Lung (tissue), 12 donors: ENCODE measurements around the gene COL25A1. TPM values are rescaled to one million over a fixed set of nuclear protein-coding genes. Genes with fewer than 3 reads are reported as not detected.

ENCODE experiments used
- ATAC-seq: fragments of 200-7000 bp; cut with Tn5 transposase; one replicate; pipeline ENCODE4 v1.9.1; 2020; ENCODE audit warnings: moderate number of reproducible peaks; ENCODE audit not compliant: insufficient read depth, low FRiP score
- DNase-seq, 3 donors: peaks; one replicate each; pipeline ENCODE4 v3.0.0-alpha.2; 2013 to 2017
- H3K27ac ChIP-seq, 2 donors: one replicate each; pipeline ENCODE4 v1.5.1; 2013; ENCODE audit warnings: mild to moderate bottlenecking in 2 of 2, moderate library complexity in 2 of 2, control low read depth in 1 of 2, inconsistent platforms in 1 of 2, low read depth in 1 of 2, low read length in 1 of 2
- H3K27me3 ChIP-seq, 3 donors: one replicate each; pipeline ENCODE4 v1.5.1; 2013; ENCODE audit warnings: low read length in 2 of 3; ENCODE audit not compliant: control insufficient read depth in 3 of 3, insufficient read depth in 3 of 3
- H3K36me3 ChIP-seq, 4 donors: one replicate each; pipeline ENCODE4 v1.5.1; 2013; ENCODE audit warnings: low read length in 4 of 4, mild to moderate bottlenecking in 1 of 4, moderate library complexity in 1 of 4; ENCODE audit not compliant: control insufficient read depth in 4 of 4, insufficient read depth in 4 of 4
- H3K4me1 ChIP-seq, 5 donors: one replicate each; pipeline ENCODE4 v1.5.1; 2013; ENCODE audit warnings: low read length in 5 of 5, mild to moderate bottlenecking in 2 of 5, moderate library complexity in 1 of 5; ENCODE audit not compliant: control insufficient read depth in 5 of 5, insufficient read depth in 5 of 5
- H3K4me3 ChIP-seq: one replicate; pipeline ENCODE4 v1.5.1; 2013; ENCODE audit warnings: mild to moderate bottlenecking, control low read depth, moderate library complexity
- H3K9ac ChIP-seq, 2 donors: one replicate each; pipeline ENCODE4 v1.5.1; 2013; ENCODE audit warnings: low read length in 2 of 2, control low read depth in 1 of 2; ENCODE audit not compliant: insufficient read depth in 1 of 2
- H3K9me3 ChIP-seq, 4 donors: one replicate each; pipeline ENCODE4 v1.5.1; 2013; ENCODE audit warnings: low read length in 3 of 4, mild to moderate bottlenecking in 1 of 4, moderate library complexity in 1 of 4; ENCODE audit not compliant: control insufficient read depth in 4 of 4, insufficient read depth in 3 of 4
- CTCF ChIP-seq: IDR thresholded peaks from 2 replicates; pipeline ENCODE4 v1.5.1; 2012; ENCODE audit warnings: mild to moderate bottlenecking; ENCODE audit errors: control extremely low read depth, extremely low read depth
- WGBS, 2 donors: extraction: QIAGEN DNeasy Blood & Tissue Kit; methylation state at CpG; one replicate each; pipeline ENCODE4 v1.1.7; 2013; 5-methylcytosine and 5-hydroxymethylcytosine counted together
- polyA plus RNA-seq, 2 donors: library from polyadenylated mRNA; stranded (reverse); fragments of 200-250 nt; gene quantifications; one replicate each; pipeline ENCODE4 v1.2.1, GENCODE V29; 2013
- total RNA-seq, 2 donors: library from RNA; depleted of rRNA in 1 of 2; stranded (reverse); fragments of >200 nt in 1 of 2; gene quantifications; one replicate each; pipeline ENCODE4 v1.2.1, GENCODE V29; 2014 to 2021
- donor health status: control.
- donor health status: control.
- donor health status: Bipolar disorder and iron deficiency.
- donor health status: healthy.
- donor health status: DM: yes; HTN: yes; CAD: no.

The COL25A1 gene
- total and polyA plus RNA-seq, 4 donors, result 0.06 to 3.5 (median 1.8) TPM

- Histone ChIP-seq H3K9me3 (no peaks in the 10 kb centered on the region), H3K4me1 (no peaks in the 10 kb centered on the region), H3K36me3 (no peaks in the 10 kb centered on the region), H3K27me3 (no peaks in the 10 kb centered on the region), H3K9ac (no peak overlapping the region), H3K27ac (no peak overlapping the region), H3K4me3 (no peak overlapping the region)
- TF ChIP-seq CTCF, result no peak
- ATAC-seq, result no peak
- WGBS, 2 donors, result 87 to 91% methylated on average over 1 of the region's 1 CpG
- no peak for DNase-seq
Observed at GRCh38 chr4:108820492-108821350, 481.7 kb downstream of the COL25A1 start.

DNA sequence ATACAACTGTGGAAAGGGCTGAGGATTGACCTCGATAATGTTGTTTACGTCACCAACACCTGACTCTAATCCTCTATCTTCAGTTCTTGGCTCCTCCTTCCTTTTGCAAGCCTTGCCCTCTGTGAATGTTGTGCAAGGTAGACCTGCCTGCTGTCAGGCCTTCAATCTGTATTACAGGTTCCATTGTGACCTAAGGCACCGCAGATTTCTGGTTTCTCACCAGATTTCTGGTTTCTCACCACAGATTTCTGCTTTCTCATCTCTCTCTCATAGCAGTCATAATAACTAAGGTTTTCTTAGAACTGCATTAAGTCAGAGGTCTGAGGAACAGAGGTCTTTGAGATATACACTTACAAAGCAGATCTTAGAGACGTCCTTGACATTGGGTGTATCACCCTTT lies 488.1 kb downstream of the COL25A1 start:
- no peak overlapping the region for H3K4me3 ChIP-seq
- H3K9ac ChIP-seq, result no peak overlapping the region
- 86 to 88% methylated on average over 4 of the region's 4 CpGs for WGBS, 2 donors
- no peak for TF ChIP-seq CTCF
- no peak for ATAC-seq
- H3K4me1 ChIP-seq, result no peaks in the 10 kb centered on the region
- no peaks in the 10 kb centered on the region for H3K36me3 ChIP-seq
- H3K27ac ChIP-seq, result no peak overlapping the region
- DNase-seq, result no peak
- H3K9me3 ChIP-seq, result no peaks in the 10 kb centered on the region
- no peaks in the 10 kb centered on the region for H3K27me3 ChIP-seq

DNA sequence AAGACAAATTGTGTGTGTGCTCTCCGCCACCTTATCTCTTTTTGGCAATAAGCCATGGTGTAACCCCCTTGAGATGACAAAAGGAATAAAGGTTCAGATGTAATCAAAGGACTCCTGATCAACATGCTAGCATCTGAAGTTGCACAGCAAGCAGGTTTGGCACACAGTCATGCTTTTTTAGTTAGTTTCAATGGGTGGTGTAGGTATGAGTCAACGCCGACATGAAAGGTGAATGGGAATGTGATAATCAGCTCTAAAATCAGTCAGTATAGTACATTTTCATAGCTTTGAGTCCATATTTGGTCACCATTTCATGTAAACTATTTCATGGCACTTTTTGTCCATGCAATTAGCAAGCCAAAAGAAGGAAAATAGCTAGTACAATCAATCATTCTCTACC lies 489.2 kb downstream of the COL25A1 start:
- WGBS, 2 donors, result 82 to 85% methylated on average over 3 of the region's 3 CpGs
- H3K4me3 ChIP-seq, result no peak overlapping the region
- no peaks in the 10 kb centered on the region for H3K9me3 ChIP-seq
- H3K27me3 ChIP-seq, result no peaks in the 10 kb centered on the region
- no peak for TF ChIP-seq CTCF
- H3K36me3 ChIP-seq, result no peaks in the 10 kb centered on the region
- ATAC-seq, result no peak
- no peak overlapping the region for H3K9ac ChIP-seq
- DNase-seq, result no peak
- no peak overlapping the region for H3K27ac ChIP-seq
- H3K4me1 ChIP-seq, result no peaks in the 10 kb centered on the region
